ENCODE measurements around the gene OS9.

GRCh38 chr12:57753756-57754337, 59.9 kb downstream of the OS9 start:
- TF ChIP-seq CTCF (conservative IDR thresholded peaks at IDR 0.05; ENCODE audit: low read depth, low read length) = no peak
- no peak for TF ChIP-seq EZH2phosphoT487 (IDR thresholded peaks at IDR 0.05; ENCODE audit: borderline replicate concordance, low read length)

Measured in PC-3 (cell line).